Tibial nerve (tissue), 4 donors: ENCODE measurements around the gene EEF2.

ENCODE experiments used
- CTCF ChIP-seq, 5 experiments: fragments of 200-600 bp in 3 of 5; fragments of 450-650 bp in 2 of 5; sonication (generic) in 3 of 5; IDR thresholded peaks; one replicate each; pipeline ENCODE4 v1.5.1; 2016 to 2019; ENCODE audit warnings: antibody characterized with exemption in 5 of 5, mild to moderate bottlenecking in 3 of 5, moderate library complexity in 2 of 5
- EP300 ChIP-seq, 2 donors: sonication (generic); formaldehyde crosslinking; IDR thresholded peaks; one replicate each; pipeline ENCODE4 v1.6.1; 2017; ENCODE audit warnings: antibody characterized with exemption in 2 of 2, mild to moderate bottlenecking in 1 of 2
- POLR2A ChIP-seq, 2 donors: fragments of 450-650 bp; IDR thresholded peaks; one replicate each; pipeline ENCODE4 v1.6.1; 2017; ENCODE audit warnings: antibody characterized with exemption in 2 of 2, mild to moderate bottlenecking in 2 of 2, moderate library complexity in 2 of 2

GRCh38 chr19:3963458-3964255 is 21.6 kb downstream of the EEF2 start:
- TF ChIP-seq CTCF (IDR thresholded peaks at IDR 0.05) (no peak), EP300 (IDR thresholded peaks at IDR 0.05) (no peak), POLR2A (IDR thresholded peaks at IDR 0.05) (no peak)
